Measurements from ENCODE around the gene ZCCHC18.
A peak's percentile ranks its signal among the peaks of the same experiment; 100 is the strongest.
"Not testable (repeated sequence)": the region's sequence is repeated elsewhere in the genome, so short reads cannot be mapped to it uniquely, and the experiment has no call there.

The ZCCHC18 gene

GRCh38 chrX:104112326-104112951 is at the start of gene ZCCHC18:
TSS of gene ZCCHC18 (plus strand) at chrX:104112523. CDS start at chrX:104114112, 1,589 bp downstream.
- DNase-seq (ENCODE audit: low spot score) = no peak

GRCh38 chrX:104062636-104063035 is 49.7 kb upstream of the ZCCHC18 start:
- DNase-seq (ENCODE audit: low spot score) = not testable (repeated sequence)

GRCh38 chrX:104075778-104076445 is 36.4 kb upstream of the ZCCHC18 start, which contains the start of gene TMSB15C:
TSS of gene TMSB15C (minus strand) at chrX:104076236.
- DNase-seq (ENCODE audit: low spot score) = not testable (repeated sequence)

- DNase-seq (ENCODE audit: low spot score) = not testable (repeated sequence)
These were observed 34.5 kb upstream of the ZCCHC18 start for GRCh38 chrX:104077854-104078253.

- no peak for DNase-seq (ENCODE audit: low spot score)
These were observed 28.3 kb upstream of the ZCCHC18 start for GRCh38 chrX:104084063-104084462.

- no peak for DNase-seq (ENCODE audit: low spot score)
These were observed 27.6 kb upstream of the ZCCHC18 start for GRCh38 chrX:104084534-104085277.

GRCh38 chrX:104085477-104085876 is 26.8 kb upstream of the ZCCHC18 start:
- no peak for DNase-seq (ENCODE audit: low spot score)

GRCh38 chrX:104085919-104086318 is 26.4 kb upstream of the ZCCHC18 start:
- no peak for DNase-seq (ENCODE audit: low spot score)

GRCh38 chrX:104098151-104098808 is 14.0 kb upstream of the ZCCHC18 start:
- DNase-seq (ENCODE audit: low spot score) = peak; percentile 61

GRCh38 chrX:104098919-104099318 is 13.4 kb upstream of the ZCCHC18 start:
- DNase-seq (ENCODE audit: low spot score) = no peak

- no peak for DNase-seq (ENCODE audit: low spot score)
These were observed 7.6 kb upstream of the ZCCHC18 start for GRCh38 chrX:104104676-104105075.

- DNase-seq (ENCODE audit: low spot score) = no peak
These were observed 6.7 kb upstream of the ZCCHC18 start for GRCh38 chrX:104105330-104106262.

- no peak for DNase-seq (ENCODE audit: low spot score)
These were observed 3.4 kb upstream of the ZCCHC18 start for GRCh38 chrX:104108955-104109354.

GRCh38 chrX:104110491-104111240 is 1.7 kb upstream of the ZCCHC18 start:
- DNase-seq (ENCODE audit: low spot score) = not testable (repeated sequence)

- DNase-seq (ENCODE audit: low spot score) = no peak
These were observed 1.1 kb downstream of the ZCCHC18 start for GRCh38 chrX:104113222-104113965.

GRCh38 chrX:104117759-104118158 is 5.4 kb downstream of the ZCCHC18 start:
- DNase-seq (ENCODE audit: low spot score) = no peak

- no peak for DNase-seq (ENCODE audit: low spot score)
These were observed 6.4 kb downstream of the ZCCHC18 start for GRCh38 chrX:104118765-104119164.

- DNase-seq (ENCODE audit: low spot score) = no peak
These were observed 10.5 kb downstream of the ZCCHC18 start for GRCh38 chrX:104122829-104123228.

- no peak for DNase-seq (ENCODE audit: low spot score)
These were observed 14.5 kb downstream of the ZCCHC18 start for GRCh38 chrX:104126856-104127255.

GRCh38 chrX:104130808-104131207 is 18.5 kb downstream of the ZCCHC18 start:
- no peak for DNase-seq (ENCODE audit: low spot score)

All from hematopoietic multipotent progenitor cell treated with erythropoietin and hydrocortisone succinate and interleukin-3 and kit ligand, for 17 days (in vitro differentiated cells).